Thymus (tissue), 11 donors: Measurements from ENCODE around the gene BAK1. TPM values are rescaled to one million over a fixed set of nuclear protein-coding genes. Genes with fewer than 3 reads are reported as not detected.

Experiments used
- DNase-seq, 9 donors: peaks; one replicate each; pipeline ENCODE4 v3.0.0-alpha.2; 2013; ENCODE audit warnings: low spot score in 9 of 9, low read depth in 6 of 9, missing footprints in 1 of 9
- H3K27ac ChIP-seq, 2 donors: one replicate each; pipeline ENCODE4 v1.5.1; 2013; ENCODE audit warnings: control low read depth in 1 of 2, low read depth in 1 of 2, low read length in 1 of 2, mild to moderate bottlenecking in 1 of 2, moderate library complexity in 1 of 2
- H3K27me3 ChIP-seq, 2 donors: one replicate each; pipeline ENCODE4 v1.5.1; 2013; ENCODE audit warnings: low read length in 1 of 2; ENCODE audit not compliant: control insufficient read depth in 2 of 2, insufficient read depth in 1 of 2
- H3K36me3 ChIP-seq, 2 donors: one replicate each; pipeline ENCODE4 v1.5.1; 2013; ENCODE audit warnings: low read length in 1 of 2, mild to moderate bottlenecking in 1 of 2, moderate library complexity in 1 of 2; ENCODE audit not compliant: control insufficient read depth in 2 of 2, insufficient read depth in 2 of 2
- H3K4me1 ChIP-seq, 2 donors: one replicate each; pipeline ENCODE4 v1.5.1; 2013; ENCODE audit warnings: low read length in 2 of 2; ENCODE audit not compliant: control insufficient read depth in 2 of 2, insufficient read depth in 2 of 2
- H3K4me3 ChIP-seq, 2 donors: one replicate each; pipeline ENCODE4 v1.5.1; 2013; ENCODE audit warnings: low read length in 2 of 2, control low read depth in 1 of 2, mild to moderate bottlenecking in 1 of 2
- H3K9me3 ChIP-seq, 2 donors: one replicate each; pipeline ENCODE4 v1.5.1; 2013; ENCODE audit warnings: low read length in 1 of 2, mild to moderate bottlenecking in 1 of 2; ENCODE audit not compliant: control insufficient read depth in 2 of 2, insufficient read depth in 1 of 2
- WGBS: extraction: QIAGEN DNeasy Blood & Tissue Kit; methylation state at CpG from one replicate; pipeline ENCODE4 v1.1.7; 2013; 5-methylcytosine and 5-hydroxymethylcytosine counted together
- polyA plus RNA-seq: library from polyadenylated mRNA; stranded (reverse); fragments of 200-250 nt; gene quantifications from one replicate; pipeline ENCODE4 v1.2.3, GENCODE V29; 2013
- total RNA-seq: library from RNA; stranded (reverse); fragments of 120-200 nt; gene quantifications from one replicate; pipeline ENCODE4 v1.2.4, GENCODE V29; 2013
- donor health status: healthy.

The BAK1 gene
- total and polyA plus RNA-seq, 2 donors = 12.8 to 25.6 TPM

DNA sequence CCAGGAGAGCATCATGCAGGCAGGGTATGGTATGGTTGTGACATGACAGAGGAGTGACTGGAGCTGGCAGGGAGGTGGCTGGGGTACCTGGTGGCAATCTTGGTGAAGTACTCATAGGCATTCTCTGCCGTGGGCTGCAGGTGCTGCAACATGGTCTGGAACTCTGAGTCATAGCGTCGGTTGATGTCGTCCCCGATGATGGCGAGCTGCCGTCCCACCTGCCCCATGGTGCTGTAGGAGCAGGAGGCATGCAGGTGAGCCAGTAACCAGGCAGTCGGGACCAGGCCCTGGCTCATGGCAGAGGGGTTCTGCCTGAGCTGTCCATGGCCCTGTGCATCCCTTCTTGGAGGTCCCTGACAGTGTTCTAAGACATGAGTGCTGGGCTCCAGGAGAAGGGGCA, 4.9 kb downstream of the BAK1 start:
- no peak overlapping the region for H3K4me3 ChIP-seq
- peaks cover 19 to 42% of the 10 kb centered on the region in 2 donors for H3K4me1 ChIP-seq
- DNase-seq = no peak
- H3K36me3 ChIP-seq = peaks cover 38 to 50% of the 10 kb centered on the region in 2 donors
- 95% methylated on average over 8 of the region's 8 CpGs for WGBS
- no peaks in the 10 kb centered on the region for H3K27me3 ChIP-seq
- no peaks in the 10 kb centered on the region for H3K9me3 ChIP-seq
- H3K27ac ChIP-seq = no peak overlapping the region

DNA sequence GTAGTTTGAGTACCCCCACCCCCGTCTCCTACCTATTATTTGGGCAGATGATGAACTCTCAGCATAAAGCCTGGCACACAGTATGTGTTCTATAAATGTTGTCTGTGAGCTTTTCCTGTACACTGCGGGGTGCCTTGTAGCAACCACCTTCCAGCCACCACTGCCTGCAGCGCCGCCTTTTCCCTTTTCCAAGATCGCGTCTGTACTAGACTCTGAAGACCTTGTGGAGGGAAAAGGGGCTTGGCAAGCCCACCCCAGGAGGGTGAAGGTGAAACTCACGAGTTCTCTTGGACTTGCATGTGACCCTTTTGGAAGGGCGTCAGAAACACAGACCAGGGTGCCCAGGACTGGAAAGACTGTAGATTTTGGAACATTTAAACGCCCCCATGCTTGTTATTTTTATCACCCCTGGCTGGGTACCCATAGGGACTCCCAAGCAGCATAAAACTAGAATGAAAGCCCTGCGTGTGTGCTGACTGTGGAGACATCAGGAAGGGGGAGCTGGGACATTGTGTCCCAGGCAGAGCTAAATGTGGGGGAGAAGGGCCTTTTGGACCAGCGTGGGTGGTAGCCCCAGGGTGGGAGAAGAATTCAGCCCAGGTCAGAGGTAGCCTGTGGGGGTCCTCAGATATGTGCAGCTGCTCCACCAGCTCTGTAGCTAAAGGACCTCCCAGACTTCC, 8.3 kb downstream of the BAK1 start:
- Histone ChIP-seq H3K36me3 (peaks cover 29 to 40% of the 10 kb centered on the region in 2 donors), H3K9me3 (no peaks in the 10 kb centered on the region), H3K27ac (peak overlapping the region; percentile 94 to 100), H3K27me3 (no peaks in the 10 kb centered on the region), H3K4me1 (peaks cover 7 to 22% of the 10 kb centered on the region in 2 donors), H3K4me3 (peak overlapping the region; percentile 66 to 70)
- no peak for DNase-seq
- WGBS = 79% methylated on average over 11 of the region's 11 CpGs

GRCh38 chr6:33570806-33571636, 9.1 kb downstream of the BAK1 start:
- H3K4me1 ChIP-seq = peaks cover 7 to 20% of the 10 kb centered on the region in 2 donors
- peak overlapping the region; percentile 66 to 70 for H3K4me3 ChIP-seq
- H3K27me3 ChIP-seq = no peaks in the 10 kb centered on the region
- 2% methylated on average over 44 of the region's 44 CpGs for WGBS
- peak overlapping the region; percentile 94 to 100 for H3K27ac ChIP-seq
- peak; percentile 78 to 96 (median 90) for DNase-seq
- peaks cover 25 to 36% of the 10 kb centered on the region in 2 donors for H3K36me3 ChIP-seq
- no peaks in the 10 kb centered on the region for H3K9me3 ChIP-seq

- Histone ChIP-seq H3K27ac (no peak overlapping the region), H3K9me3 (no peaks in the 10 kb centered on the region)
These were observed 11.1 kb downstream of the BAK1 start for GRCh38 chr6:33568826-33569570.

GRCh38 chr6:33567836-33568235, 12.2 kb downstream of the BAK1 start:
- Histone ChIP-seq H3K36me3 (peaks cover 0 to 10% of the 10 kb centered on the region in 2 donors), H3K9me3 (no peaks in the 10 kb centered on the region)
- WGBS = 82% methylated on average over 8 of the region's 8 CpGs

More at GRCh38 chr6:33568826-33569570, 11.1 kb downstream of the BAK1 start:
- H3K36me3 ChIP-seq = peaks cover 5 to 17% of the 10 kb centered on the region in 2 donors
- WGBS = 98% methylated on average over 6 of the region's 6 CpGs
- no peak for DNase-seq
- peaks cover 7 to 20% of the 10 kb centered on the region in 2 donors for H3K4me1 ChIP-seq
- no peaks in the 10 kb centered on the region for H3K27me3 ChIP-seq
- H3K4me3 ChIP-seq = no peak overlapping the region

DNA sequence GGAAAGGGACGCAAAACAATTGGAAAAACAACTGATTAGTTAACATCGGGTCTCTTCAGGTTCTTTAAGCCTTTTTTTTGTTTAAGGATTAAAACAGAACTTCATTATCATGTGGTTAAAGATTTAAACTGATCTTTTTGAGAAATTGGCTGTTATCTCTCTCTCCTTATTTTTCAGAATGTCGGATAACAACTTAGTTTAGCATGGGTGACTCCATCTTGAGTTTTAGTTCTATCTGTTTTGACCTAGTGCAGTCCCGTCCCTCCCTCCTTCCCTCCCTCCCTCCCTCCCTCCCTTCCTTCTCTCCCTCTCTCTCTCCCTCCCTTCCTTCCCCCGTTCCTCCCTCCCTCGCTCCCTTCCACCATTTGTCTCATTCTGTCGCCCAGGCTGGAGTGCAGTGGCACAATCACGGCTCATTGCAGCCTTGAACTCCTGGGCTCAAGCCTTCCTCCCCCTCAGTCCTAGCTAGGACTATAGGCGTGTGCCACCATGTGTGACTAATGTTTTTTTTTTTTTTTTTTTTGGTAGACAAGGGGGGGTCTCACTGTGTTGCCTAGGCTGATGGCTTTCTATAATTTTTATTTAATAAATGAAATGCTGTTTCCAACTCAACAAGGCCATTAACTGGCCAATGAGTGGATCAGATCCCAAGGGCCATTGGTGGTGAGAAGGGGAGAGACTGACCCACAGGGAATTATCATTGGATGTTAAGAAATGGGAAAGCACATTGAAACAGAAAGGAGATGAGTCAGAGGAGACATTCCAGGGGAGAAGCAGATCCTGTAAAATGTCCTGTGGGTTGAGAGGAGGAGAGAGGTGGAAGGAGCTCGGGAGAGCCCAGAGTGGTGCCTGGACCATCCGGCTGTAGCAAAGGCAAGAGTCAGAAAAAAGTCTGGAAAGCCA, 13.6 kb downstream of the BAK1 start:
- no peaks in the 10 kb centered on the region for H3K27me3 ChIP-seq
- H3K9me3 ChIP-seq = no peaks in the 10 kb centered on the region
- 91% methylated on average over 11 of the region's 11 CpGs for WGBS
- no peaks in the 10 kb centered on the region for H3K36me3 ChIP-seq
- DNase-seq = no peak
- no peak overlapping the region for H3K4me3 ChIP-seq
- no peak overlapping the region for H3K27ac ChIP-seq
- H3K4me1 ChIP-seq = peaks cover under 1 to 10% of the 10 kb centered on the region in 2 donors

More at GRCh38 chr6:33567836-33568235, 12.2 kb downstream of the BAK1 start:
- DNase-seq = no peak
- Histone ChIP-seq H3K27ac (no peak overlapping the region), H3K27me3 (no peaks in the 10 kb centered on the region), H3K4me1 (peaks cover 7 to 20% of the 10 kb centered on the region in 2 donors), H3K4me3 (no peak overlapping the region)

DNA sequence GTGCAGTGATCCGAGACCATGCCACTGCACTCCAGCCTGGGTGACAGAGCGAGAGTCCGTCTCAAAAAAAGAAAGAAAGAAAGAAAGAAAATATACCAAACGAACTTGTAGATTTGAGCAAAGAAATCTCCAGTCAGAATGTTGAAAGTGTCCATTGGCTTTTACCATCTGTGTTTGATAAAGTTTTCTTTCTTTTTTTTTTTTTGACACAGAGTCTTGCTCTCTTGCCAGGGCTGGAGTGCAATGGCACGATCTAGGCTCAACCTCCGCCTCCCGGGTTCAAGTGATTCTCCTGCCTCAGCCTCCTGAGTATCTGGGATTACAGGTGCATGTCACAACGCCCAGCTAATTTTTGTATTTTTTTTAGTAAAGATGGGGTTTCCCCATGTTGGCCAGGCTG, 21.3 kb downstream of the BAK1 start:
- Histone ChIP-seq H3K4me3 (no peak overlapping the region), H3K27ac (no peak overlapping the region), H3K27me3 (no peaks in the 10 kb centered on the region), H3K9me3 (peaks cover 0 to 3% of the 10 kb centered on the region in 2 donors), H3K36me3 (no peaks in the 10 kb centered on the region), H3K4me1 (no peaks in the 10 kb centered on the region)
- 89% methylated on average over 8 of the region's 8 CpGs for WGBS
- no peak for DNase-seq

- WGBS = over 99% methylated on average over 4 of the region's 4 CpGs
- H3K27me3 ChIP-seq = no peaks in the 10 kb centered on the region
These were observed 22.7 kb downstream of the BAK1 start for GRCh38 chr6:33557376-33557775.

More at GRCh38 chr6:33557376-33557775, 22.7 kb downstream of the BAK1 start:
- Histone ChIP-seq H3K4me1 (no peaks in the 10 kb centered on the region), H3K4me3 (no peak overlapping the region), H3K27ac (no peak overlapping the region), H3K9me3 (peaks cover 0 to 3% of the 10 kb centered on the region in 2 donors), H3K36me3 (no peaks in the 10 kb centered on the region)
- DNase-seq = no peak
